ENCODE data around the gene ACVRL1. TPM values are rescaled to one million over a fixed set of nuclear protein-coding genes. Genes with fewer than 3 reads are reported as not detected.

Gene ACVRL1
- total and polyA plus RNA-seq, 10 of the 15 experiments (the other 5 are each of a cell fraction or from before 2014, with no cell fraction given), result not detected

DNA sequence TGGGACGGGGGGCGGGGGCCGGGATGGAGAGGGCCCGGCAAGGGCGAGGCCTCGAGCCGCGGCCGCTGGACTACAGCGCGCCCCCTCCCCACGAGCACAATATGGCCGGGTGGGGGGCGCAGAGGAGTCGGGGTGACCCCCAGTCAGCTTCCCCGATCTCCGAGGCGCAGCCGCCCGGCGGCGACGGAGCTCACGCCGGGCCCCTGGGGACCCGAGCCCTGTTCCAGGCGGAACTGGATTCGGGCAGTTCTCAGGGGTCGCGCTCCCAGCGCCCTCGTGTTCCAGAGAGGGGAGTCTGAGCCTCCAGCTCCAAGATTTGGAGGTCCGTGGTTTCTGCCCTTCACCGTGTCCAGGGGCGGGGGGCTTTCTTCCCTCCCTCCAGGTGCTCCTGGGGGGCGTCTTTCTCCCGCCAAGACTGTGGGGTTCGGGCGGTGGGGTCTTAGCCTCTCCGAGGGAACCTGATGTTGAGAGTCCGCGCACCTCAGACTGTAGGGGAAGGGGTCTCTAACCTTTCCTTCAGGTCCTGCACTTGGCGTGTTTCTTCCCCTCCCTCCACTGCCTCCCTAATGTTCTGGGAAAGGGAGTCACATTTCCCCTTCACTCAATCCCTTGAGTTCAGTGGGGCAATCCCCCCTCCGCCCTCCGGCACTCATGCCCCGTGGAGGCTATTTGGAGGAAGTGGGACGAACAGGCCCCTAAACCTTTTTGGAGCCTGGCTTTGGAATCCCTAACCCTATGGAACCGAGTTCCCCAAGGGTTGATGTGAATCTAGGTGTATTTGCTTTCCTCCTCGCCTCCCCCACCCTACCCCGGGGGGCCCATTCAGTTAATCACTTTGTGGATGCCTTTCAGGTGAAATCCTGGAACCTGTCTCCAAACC lies 44.8 kb downstream of the ACVRL1 start (continued):
- TF ChIP-seq ZNF592 (IDR thresholded peaks at IDR 0.05) (no peak), POU2F2 (IDR thresholded peaks at IDR 0.05; ENCODE audit: borderline replicate concordance, low read depth, low read length) (no peak), GATAD2B (conservative IDR thresholded peaks at IDR 0.05; ENCODE audit: low read depth) (no peak), IRF4 (IDR thresholded peaks at IDR 0.05; ENCODE audit: low read depth, low read length) (no peak), ZNF24 (IDR thresholded peaks at IDR 0.05) (no peak)
- TF ChIP-seq, protein P1, sequence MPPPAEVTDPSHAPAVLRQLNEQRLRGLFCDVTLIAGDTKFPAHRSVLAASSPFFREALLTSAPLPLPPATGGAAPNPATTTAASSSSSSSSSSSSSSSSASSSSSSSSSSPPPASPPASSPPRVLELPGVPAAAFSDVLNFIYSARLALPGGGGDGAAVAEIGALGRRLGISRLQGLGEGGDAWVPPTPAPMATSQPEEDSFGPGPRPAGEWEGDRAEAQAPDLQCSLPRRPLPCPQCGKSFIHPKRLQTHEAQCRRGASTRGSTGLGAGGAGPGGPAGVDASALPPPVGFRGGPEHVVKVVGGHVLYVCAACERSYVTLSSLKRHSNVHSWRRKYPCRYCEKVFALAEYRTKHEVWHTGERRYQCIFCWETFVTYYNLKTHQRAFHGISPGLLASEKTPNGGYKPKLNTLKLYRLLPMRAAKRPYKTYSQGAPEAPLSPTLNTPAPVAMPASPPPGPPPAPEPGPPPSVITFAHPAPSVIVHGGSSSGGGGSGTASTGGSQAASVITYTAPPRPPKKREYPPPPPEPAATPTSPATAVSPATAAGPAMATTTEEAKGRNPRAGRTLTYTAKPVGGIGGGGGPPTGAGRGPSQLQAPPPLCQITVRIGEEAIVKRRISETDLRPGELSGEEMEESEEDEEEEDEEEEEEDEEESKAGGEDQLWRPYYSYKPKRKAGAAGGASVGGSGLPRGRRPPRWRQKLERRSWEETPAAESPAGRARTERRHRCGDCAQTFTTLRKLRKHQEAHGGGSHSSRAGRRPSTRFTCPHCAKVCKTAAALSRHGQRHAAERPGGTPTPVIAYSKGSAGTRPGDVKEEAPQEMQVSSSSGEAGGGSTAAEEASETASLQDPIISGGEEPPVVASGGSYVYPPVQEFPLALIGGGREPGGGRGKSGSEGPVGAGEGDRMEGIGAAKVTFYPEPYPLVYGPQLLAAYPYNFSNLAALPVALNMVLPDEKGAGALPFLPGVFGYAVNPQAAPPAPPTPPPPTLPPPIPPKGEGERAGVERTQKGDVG (CRISPR knock-in tag; IDR thresholded peaks at IDR 0.05), result no peak

All from GM12878 (cell line).